Type B pancreatic cell (in vitro differentiated cells): ENCODE measurements around the gene BRPF3. TPM values are rescaled to one million over a fixed set of nuclear protein-coding genes. Genes with fewer than 3 reads are reported as not detected.

Experiments used
- DNase-seq: peaks from one replicate; pipeline ENCODE4 v3.0.0; 2021; ENCODE audit warnings: mixed read lengths; ENCODE audit not compliant: unreplicated experiment; ENCODE audit errors: extremely low spot score
- H3K27ac Mint-ChIP-seq: 2 replicates; pipeline ENCODE4 v1.8.0; 2021; ENCODE audit warnings: mild to moderate bottlenecking, mixed read lengths
- H3K27me3 Mint-ChIP-seq: 2 replicates; pipeline ENCODE4 v1.8.0; 2021; ENCODE audit warnings: mixed read lengths
- H3K36me3 Mint-ChIP-seq: 2 replicates; pipeline ENCODE4 v1.8.0; 2021; ENCODE audit warnings: mixed read lengths
- H3K4me1 Mint-ChIP-seq: one replicate; pipeline ENCODE4 v1.8.0; 2021; ENCODE audit warnings: mixed read lengths; ENCODE audit not compliant: unreplicated experiment
- H3K4me3 Mint-ChIP-seq: 2 replicates; pipeline ENCODE4 v1.8.0; 2021; ENCODE audit warnings: mild to moderate bottlenecking, mixed read lengths
- H3K9me3 Mint-ChIP-seq: 2 replicates; pipeline ENCODE4 v1.8.0; 2021; ENCODE audit warnings: mixed read lengths
- CTCF ChIP-seq: fragments of 200-600 bp; sonication (generic); conservative IDR thresholded peaks from 2 replicates; pipeline ENCODE4 v1.5.0; 2021; ENCODE audit warnings: antibody characterized with exemption, mild to moderate bottlenecking
- total RNA-seq: library from RNA; stranded (reverse); gene quantifications from 2 replicates; pipeline ENCODE4 v1.2.1, GENCODE V29; 2021; ENCODE audit warnings: low replicate concordance

Gene BRPF3
- total RNA-seq, 1 donor from 2014 or later, result 47.7 TPM

GRCh38 chr6:36230371-36230770 is 33.8 kb downstream of the BRPF3 start:
- no peak for TF ChIP-seq CTCF
- H3K36me3 Mint-ChIP-seq, result peaks cover 28% of the 10 kb centered on the region

GRCh38 chr6:36232172-36232571 is 35.6 kb downstream of the BRPF3 start:
- H3K4me1 Mint-ChIP-seq, result no peaks in the 10 kb centered on the region
- TF ChIP-seq CTCF, result no peak
- no peaks in the 10 kb centered on the region for H3K9me3 Mint-ChIP-seq
- DNase-seq, result no peak
- H3K36me3 Mint-ChIP-seq, result peaks cover 24% of the 10 kb centered on the region
- no peak overlapping the region for H3K27ac Mint-ChIP-seq
- no peak overlapping the region for H3K4me3 Mint-ChIP-seq
- H3K27me3 Mint-ChIP-seq, result no peaks in the 10 kb centered on the region

More at GRCh38 chr6:36230371-36230770, 33.8 kb downstream of the BRPF3 start:
- Mint-ChIP-seq H3K27ac (no peak overlapping the region), H3K9me3 (no peaks in the 10 kb centered on the region), H3K4me3 (no peak overlapping the region), H3K27me3 (no peaks in the 10 kb centered on the region), H3K4me1 (no peaks in the 10 kb centered on the region)
- DNase-seq, result no peak

GRCh38 chr6:36235309-36235708 is 38.8 kb downstream of the BRPF3 start:
- Mint-ChIP-seq H3K27me3 (no peaks in the 10 kb centered on the region), H3K27ac (no peak overlapping the region), H3K36me3 (peaks cover 12% of the 10 kb centered on the region), H3K9me3 (no peaks in the 10 kb centered on the region), H3K4me3 (no peak overlapping the region), H3K4me1 (no peaks in the 10 kb centered on the region)
- no peak for DNase-seq
- TF ChIP-seq CTCF, result no peak

- peaks cover 11% of the 10 kb centered on the region for H3K36me3 Mint-ChIP-seq
- no peak for DNase-seq
These were observed 39.3 kb downstream of the BRPF3 start for GRCh38 chr6:36235862-36236261.

GRCh38 chr6:36239774-36240173 is 43.2 kb downstream of the BRPF3 start:
- Mint-ChIP-seq H3K27ac (no peak overlapping the region), H3K4me1 (peaks cover 26% of the 10 kb centered on the region), H3K27me3 (no peaks in the 10 kb centered on the region), H3K4me3 (no peak overlapping the region), H3K36me3 (peaks cover 3% of the 10 kb centered on the region), H3K9me3 (no peaks in the 10 kb centered on the region)
- no peak for TF ChIP-seq CTCF
- DNase-seq, result no peak

More at GRCh38 chr6:36235862-36236261, 39.3 kb downstream of the BRPF3 start:
- Mint-ChIP-seq H3K27ac (no peak overlapping the region), H3K27me3 (no peaks in the 10 kb centered on the region), H3K4me3 (no peak overlapping the region), H3K4me1 (no peaks in the 10 kb centered on the region), H3K9me3 (no peaks in the 10 kb centered on the region)
- no peak for TF ChIP-seq CTCF

- Mint-ChIP-seq H3K27ac (no peak overlapping the region), H3K27me3 (no peaks in the 10 kb centered on the region), H3K36me3 (peaks cover 3% of the 10 kb centered on the region), H3K4me3 (no peak overlapping the region), H3K9me3 (no peaks in the 10 kb centered on the region), H3K4me1 (peaks cover 43% of the 10 kb centered on the region)
- no peak for DNase-seq
- TF ChIP-seq CTCF, result no peak
These were observed 45.2 kb downstream of the BRPF3 start for GRCh38 chr6:36241728-36242127.
